HG02852 (cell line): ENCODE data around the gene RNF212B.
"Not testable (repeated sequence)": the region's sequence is repeated elsewhere in the genome, so short reads cannot be mapped to it uniquely, and the experiment has no call there.

Experiments used
- ATAC-seq: cut with Tn5 transposase; IDR thresholded peaks from one replicate; pipeline ENCODE4 v1.9.1; 2021; ENCODE audit warnings: mild to moderate bottlenecking, moderate library complexity; ENCODE audit not compliant: unreplicated experiment

The RNF212B gene

GRCh38 chr14:23242076-23242475 lies 4.3 kb downstream of the RNF212B start:
- no peak for ATAC-seq

- no peak for ATAC-seq
These were observed 5.3 kb downstream of the RNF212B start for GRCh38 chr14:23243066-23243465.

- ATAC-seq, result no peak
These were observed 7.5 kb downstream of the RNF212B start for GRCh38 chr14:23245282-23245681.

DNA sequence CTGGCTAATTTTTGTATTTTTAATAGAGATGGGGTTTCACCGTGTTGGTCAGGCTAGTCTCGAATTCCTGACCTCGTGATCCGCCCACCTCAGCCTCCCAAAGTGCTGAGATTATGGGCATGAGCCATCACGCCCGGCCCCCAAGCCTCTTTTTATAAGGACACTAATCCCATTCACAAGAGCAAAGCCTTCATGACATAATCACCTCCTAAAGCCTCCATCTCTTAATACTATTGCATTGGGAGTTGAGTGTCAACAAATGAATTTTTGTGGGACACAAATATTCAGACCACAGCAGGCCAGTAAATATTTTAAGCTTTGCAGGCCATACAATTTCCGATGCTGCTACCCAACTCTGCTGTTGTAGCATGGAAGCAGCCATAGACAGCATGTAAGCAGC lies 10.9 kb downstream of the RNF212B start:
- ATAC-seq, result no peak

DNA sequence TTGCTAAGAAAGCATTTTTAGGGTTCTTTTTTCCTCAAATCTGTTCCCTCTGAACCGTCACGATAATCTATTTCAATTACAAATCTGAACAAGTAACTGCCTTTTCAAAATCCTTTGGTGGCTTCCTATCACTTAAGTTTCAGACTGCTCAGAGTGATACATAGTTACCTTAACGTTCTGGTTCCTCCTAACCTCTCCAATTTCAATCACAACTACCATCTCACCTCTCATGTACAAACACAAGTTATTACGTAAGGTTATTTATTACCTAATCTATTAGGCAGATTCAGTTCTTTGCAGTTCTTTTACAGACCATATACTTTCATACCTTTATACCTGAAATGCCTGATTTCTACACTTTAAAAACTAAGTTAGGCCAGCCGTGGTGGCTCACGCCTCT lies 12.1 kb downstream of the RNF212B start:
- no peak for ATAC-seq

DNA sequence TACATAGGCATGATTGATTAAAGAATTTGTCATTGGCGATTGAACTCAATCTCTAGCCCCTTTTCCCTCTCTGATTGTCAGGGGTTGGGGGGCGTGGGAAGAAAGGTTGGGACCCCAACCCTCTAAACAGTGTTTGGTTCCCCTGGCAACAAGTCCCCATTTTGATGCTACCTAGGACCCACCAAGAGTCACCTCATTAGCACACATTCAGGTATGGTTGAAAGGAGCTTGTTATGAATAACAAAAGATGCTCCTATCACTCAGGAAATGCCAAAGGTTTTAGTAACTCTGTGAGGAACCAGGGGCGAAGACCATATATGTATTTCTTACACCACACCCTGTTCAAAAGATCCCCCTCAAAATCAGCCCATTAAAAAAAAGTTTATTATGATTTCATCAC lies 14.3 kb downstream of the RNF212B start:
- no peak for ATAC-seq

DNA sequence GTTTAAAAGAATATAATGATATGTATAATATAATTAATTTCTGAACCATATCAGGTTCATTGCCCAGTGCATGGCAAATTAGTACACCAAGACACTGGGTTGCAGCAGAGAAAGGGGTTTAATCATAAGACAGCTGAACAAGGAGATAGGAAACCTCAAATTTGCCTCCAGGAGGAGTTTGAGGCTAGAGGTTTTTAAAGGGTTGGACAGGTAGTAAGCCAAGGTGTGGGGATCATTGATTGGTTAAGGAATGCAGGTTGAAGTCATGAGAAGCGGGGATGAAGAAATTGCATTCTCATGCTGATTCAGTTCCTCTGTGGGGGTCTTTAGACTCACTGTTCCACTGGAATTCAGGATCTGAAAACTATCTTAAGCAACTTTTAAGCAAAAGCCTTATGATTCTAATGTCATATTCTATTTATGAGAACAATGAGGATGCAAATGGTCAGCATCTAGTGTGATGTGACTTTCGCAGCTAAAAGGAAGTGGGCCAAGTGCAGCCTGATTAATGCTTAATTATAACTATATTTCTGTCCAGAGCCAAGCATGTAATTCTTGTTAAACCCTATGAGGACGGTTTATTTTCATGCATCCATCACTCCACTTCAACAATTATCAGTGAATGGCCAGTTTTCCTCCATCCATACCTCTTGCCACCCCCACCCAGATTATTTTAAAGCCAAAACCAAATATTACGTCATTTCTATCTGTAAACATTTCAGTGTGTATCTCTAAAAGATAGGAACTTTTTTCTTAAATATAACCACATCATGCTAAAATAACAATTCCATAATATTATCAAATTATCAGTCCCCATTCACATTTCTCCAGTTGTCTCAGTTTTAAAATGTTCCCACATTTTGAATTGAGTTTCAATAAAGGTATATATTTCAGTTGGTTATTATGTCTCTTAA lies 14.9 kb downstream of the RNF212B start:
- no peak for ATAC-seq

DNA sequence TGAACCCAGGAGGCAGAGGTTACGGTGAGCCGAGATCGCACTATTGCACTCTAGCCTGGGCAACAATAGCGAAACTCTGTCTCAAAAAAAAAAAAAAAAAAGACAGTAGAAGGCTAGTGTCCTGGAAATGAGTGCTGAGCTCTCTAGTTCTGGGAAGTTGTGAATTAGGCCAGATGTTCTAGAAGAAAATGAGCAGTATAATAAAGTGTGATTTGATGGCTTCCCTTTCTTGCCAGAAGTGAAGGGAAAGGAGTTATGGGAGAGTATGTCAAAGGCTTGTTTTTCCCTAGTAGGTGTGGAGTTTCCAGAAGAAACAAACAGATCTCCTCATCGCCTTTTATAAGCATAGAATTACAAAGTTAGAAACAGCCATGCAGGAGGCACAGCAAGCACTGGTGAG lies 20.5 kb downstream of the RNF212B start:
- ATAC-seq, result no peak

DNA sequence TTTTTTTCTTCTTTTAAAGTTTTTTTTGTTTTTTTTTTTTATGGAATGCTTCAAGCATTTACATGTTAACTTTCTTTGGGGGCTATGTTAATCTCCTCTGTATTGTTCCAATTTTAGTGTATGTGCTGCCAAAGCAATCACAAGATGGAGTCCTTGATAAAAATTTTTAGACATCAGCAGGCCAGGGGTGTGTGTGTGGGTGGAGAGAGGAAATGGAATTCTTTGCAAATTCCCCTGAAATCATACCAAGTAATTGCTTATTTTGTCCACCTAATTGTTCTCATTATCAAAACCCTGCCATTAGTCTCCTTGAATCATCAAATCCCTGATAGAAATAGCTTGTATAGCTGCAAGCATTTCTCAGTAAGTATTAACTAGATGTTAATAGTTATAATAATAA lies 21.7 kb downstream of the RNF212B start:
- no peak for ATAC-seq

DNA sequence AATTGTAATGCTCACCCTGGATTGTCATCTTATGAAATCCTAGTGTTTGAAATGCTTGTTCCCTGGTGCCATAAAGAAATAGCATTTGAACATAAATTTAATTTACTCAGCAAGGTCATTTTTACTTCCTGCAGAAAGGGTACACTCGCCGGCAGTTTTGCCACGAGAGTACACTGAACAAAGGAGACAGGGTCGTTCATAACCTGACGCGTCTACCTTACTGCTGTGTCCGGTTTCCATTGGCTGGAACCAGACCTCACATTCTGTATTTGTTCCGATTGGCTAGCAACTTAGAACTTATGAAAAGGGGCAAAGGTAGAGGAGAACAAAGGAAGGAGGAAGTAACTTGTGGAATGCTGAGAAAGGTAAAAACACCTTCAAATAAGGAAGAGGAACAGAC lies 23.1 kb downstream of the RNF212B start:
- ATAC-seq, result not testable (repeated sequence)

DNA sequence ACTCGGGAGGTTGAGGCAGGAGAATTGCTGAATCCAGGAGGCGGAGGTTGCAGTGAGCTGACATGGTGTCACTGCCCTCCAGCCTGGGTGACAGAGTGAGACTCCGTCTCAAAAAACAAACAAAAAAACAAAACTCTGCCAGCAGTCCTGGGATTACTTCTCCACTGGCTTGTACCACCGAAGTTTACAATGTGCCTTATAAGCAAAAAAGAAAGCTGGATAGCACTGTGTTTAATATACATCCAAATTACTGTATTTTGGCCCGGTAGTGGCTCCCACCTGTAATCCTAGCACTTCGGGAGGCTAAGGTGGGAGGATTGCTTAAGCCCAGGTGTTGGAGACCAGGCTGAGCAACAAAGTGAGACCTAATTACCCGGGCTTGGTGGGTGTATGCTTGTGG lies 31.5 kb downstream of the RNF212B start:
- ATAC-seq, result no peak

DNA sequence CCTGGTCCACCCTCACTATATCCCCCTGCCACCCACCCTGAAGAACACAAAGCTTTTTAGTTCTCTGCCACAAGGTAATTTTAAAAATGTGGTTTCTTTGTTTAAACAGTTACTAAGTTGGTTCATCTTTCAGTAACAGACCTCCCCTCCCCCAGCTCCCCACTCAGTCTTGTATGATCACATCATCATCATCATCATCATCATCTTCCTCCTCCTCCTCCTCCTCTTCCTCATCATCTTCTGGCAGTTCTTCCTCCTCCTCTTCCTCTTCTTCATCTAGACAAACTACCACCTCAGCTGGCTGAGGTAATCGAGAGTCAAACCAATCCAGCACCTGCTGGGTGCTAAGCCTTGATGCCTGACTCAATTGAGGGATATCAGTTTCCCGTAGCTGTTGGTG lies 37.7 kb downstream of the RNF212B start:
- no peak for ATAC-seq

DNA sequence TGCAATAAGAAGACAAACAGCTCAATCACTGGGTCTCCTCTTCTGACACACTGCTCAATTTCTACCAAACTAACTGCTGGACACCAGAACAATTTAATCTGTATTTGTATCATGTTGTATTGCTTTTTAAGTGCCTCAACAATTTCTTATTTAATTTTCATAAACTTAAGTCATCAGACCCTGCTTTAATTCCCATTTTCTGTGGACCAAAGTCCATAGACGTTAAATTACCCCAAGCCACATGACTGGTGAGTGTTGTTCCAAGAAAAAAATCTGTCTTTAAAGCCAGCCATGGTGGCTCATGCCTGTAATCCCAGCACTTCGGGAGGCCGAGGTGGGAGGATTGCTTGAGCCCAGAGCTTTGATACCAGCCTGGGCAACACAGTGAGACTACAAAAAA lies 39.5 kb downstream of the RNF212B start:
- no peak for ATAC-seq

- ATAC-seq, result not testable (repeated sequence)
These were observed 40.2 kb downstream of the RNF212B start for GRCh38 chr14:23277928-23278327.

DNA sequence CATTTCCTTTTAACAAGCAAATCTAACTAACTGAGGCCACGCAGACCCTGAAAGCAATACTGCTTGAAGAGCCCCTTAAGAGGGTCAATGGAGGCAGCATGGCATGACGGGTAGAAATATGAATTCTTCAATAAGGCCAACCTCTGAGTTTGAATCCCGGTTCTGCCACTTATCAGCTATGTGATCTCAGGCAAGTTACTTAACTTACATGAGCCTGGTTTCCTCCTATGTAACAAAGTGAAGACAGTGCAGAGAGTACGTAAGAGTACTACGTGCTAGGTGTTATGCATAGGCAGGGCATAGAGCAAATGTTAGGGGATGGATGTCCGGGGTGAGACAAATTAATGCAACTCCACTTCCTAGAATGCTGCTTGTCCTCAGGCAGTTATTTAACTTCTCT lies 43.5 kb downstream of the RNF212B start:
- no peak for ATAC-seq

- no peak for ATAC-seq
These were observed 47.2 kb downstream of the RNF212B start for GRCh38 chr14:23284654-23285529.

DNA sequence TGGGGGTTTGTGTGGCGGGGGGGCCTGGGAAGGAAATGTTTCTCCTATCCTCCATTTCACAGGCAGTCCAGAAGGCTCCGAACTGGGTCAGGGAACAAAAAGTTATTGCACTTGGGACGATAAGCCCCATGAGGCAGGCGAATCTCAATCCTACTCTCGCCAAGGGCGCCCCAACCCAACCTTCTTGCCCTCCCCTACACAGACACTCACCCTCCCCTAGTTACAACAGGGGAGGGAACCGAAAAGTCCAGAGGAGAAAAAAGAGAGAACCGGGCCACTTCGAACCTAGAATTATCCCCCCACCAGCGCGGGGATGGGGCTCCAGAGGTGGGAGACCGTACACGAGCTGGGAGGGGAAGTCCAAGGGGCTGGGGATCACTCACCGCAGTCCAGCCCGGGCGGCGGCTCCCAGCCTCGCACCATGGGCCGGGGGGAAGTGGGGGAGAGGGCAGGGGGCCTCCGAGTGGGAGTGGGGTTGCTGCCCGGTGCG lies 47.8 kb downstream of the RNF212B start:
- peak; percentile 34 for ATAC-seq

GRCh38 chr14:23286020-23286901 lies 48.5 kb downstream of the RNF212B start, which contains the start of gene HOMEZ:
Gene HOMEZ (minus strand): TSS chr14:23286132. CDS start chr14:23285952, 180 bp downstream.
- ATAC-seq, result peak; percentile 97

DNA sequence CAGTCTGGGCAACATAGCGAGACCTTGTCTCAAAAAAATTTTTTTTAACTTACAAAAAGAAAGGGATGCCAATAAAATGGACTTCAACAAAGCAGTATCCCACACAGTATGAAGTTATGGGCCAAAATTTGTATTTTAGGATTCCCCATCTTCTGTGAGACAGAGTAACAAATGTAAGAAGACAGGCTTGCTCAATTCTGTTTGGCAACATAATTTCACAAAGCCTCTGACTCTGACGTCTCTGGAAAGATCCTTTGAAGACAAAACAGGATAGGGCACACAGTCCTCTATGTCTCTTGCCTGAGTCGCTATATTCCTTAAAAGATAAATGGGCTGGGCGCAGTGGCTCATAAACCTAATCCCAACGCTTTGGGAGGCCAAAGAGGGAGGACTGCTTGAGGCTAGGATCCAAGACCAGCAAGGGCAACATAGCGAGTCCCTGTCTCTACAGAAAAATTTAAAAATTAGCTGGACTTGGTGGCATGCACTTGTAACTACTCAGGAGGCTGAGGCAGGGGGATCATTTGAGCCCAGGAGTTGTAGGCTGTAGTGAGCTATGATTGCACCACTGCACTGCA lies 49.3 kb downstream of the RNF212B start:
- no peak for ATAC-seq
